Measurements from ENCODE around the gene ERICH2. TPM values are rescaled to one million over a fixed set of nuclear protein-coding genes. Genes with fewer than 3 reads are reported as not detected.

The ERICH2 gene
- total RNA-seq, result 0.39 and 0.43 TPM in 2 replicates

GRCh38 chr2:170770008-170770605, at the start of gene ERICH2:
TSS of gene ERICH2 (plus strand) at chr2:170770378. CDS start at chr2:170770682, 304 bp downstream.

GRCh38 chr2:170816504-170817092, 46.4 kb downstream of the ERICH2 start, which contains the start of gene GAD1:
TSS of gene GAD1 (plus strand) at chr2:170816887. CDS start at chr2:170818592, 1,705 bp downstream.

Small RNAs within 50 kb of the gene (small RNA-seq; reads per million reads assigned to genes)
- gene RF00019, result not detected

Other genes with a start within 250 kb of the ERICH2 start
- gene SP5, start 55.0 kb upstream of the ERICH2 start, total RNA-seq, result not detected in 2 replicates
- under 0.01 TPM in 1 of 2 replicates, not detected in the other for gene GAD1, start 46.5 kb downstream of the ERICH2 start, total RNA-seq
- 71.3 and 73.1 TPM in 2 replicates for gene GORASP2, start 158.9 kb downstream of the ERICH2 start, total RNA-seq

Measured in articular chondrocyte of knee joint (primary cell).